PC-3 (cell line): ENCODE measurements around the gene NME4. TPM values are rescaled to one million over a fixed set of nuclear protein-coding genes. Genes with fewer than 3 reads are reported as not detected.

ENCODE experiments used
- ATAC-seq: fragments of 200-7000 bp; cut with Tn5 transposase; 2 replicates; pipeline ENCODE4 v1.9.1; 2020; ENCODE audit warnings: mild to moderate bottlenecking, moderate library complexity
- BruUV-seq: library from RNA; stranded (reverse); fragments of 400-500 nt; replicated peaks from 2 replicates; lab custom pipeline; 2021; lab: Mats Ljungman, UMichigan
- CTCF ChIA-PET: fragments of 300-600 bp; sonication (Branson Sonifier 250); formaldehyde crosslinking; loops from one replicate; lab custom pipeline; 2022; ENCODE audit warnings: antibody characterized with exemption; lab: Charles Lee
- POLR2A ChIA-PET: fragments of 300-600 bp; sonication (Branson Sonifier 250); formaldehyde crosslinking; loops from one replicate; lab custom pipeline; 2022; ENCODE audit warnings: antibody characterized with exemption; ENCODE audit not compliant: unreplicated experiment; lab: Charles Lee
- DNase-seq: peaks from one replicate; pipeline ENCODE4 v3.0.0-alpha.2; 2015
- H2AFZ ChIP-seq: fragments of 300-600 bp; sonication (generic); 2 replicates; pipeline ENCODE4 v1.6.0; 2016; ENCODE audit warnings: antibody characterized with exemption, low read length
- H3F3A ChIP-seq: fragments of 300-600 bp; sonication (generic); one replicate; pipeline ENCODE4 v1.6.0; 2017; ENCODE audit warnings: antibody characterized with exemption, low read length, control low read depth, mild to moderate bottlenecking; ENCODE audit not compliant: unreplicated experiment
- H3K27ac ChIP-seq: fragments of 300-600 bp; sonication (generic); 2 replicates; pipeline ENCODE4 v1.5.1; 2016; ENCODE audit warnings: mild to moderate bottlenecking, low read length
- H3K27me3 ChIP-seq: fragments of 300-600 bp; sonication (generic); 2 replicates; pipeline ENCODE4 v1.6.1; 2016; ENCODE audit warnings: low read length, mixed read lengths
- H3K36me3 ChIP-seq: fragments of 300-600 bp; sonication (generic); 2 replicates; pipeline ENCODE4 v1.6.1; 2016; ENCODE audit warnings: low read depth, mixed run types, low read length, mixed read lengths
- H3K4me1 ChIP-seq: fragments of 300-600 bp; sonication (generic); 2 replicates; pipeline ENCODE4 v1.5.1; 2016; ENCODE audit warnings: low read length; ENCODE audit not compliant: insufficient read depth
- H3K4me2 ChIP-seq: fragments of 300-600 bp; sonication (generic); 2 replicates; pipeline ENCODE4 v1.6.0; 2016; ENCODE audit warnings: low read length
- H3K4me3 ChIP-seq: fragments of 300-600 bp; sonication (generic); 2 replicates; pipeline ENCODE4 v1.5.1; 2016; ENCODE audit warnings: mild to moderate bottlenecking, low read length, mixed read lengths
- H3K79me2 ChIP-seq: fragments of 300-600 bp; sonication (generic); 2 replicates; pipeline ENCODE4 v1.6.1; 2017; ENCODE audit warnings: low read length, mixed read lengths
- H3K9ac ChIP-seq: fragments of 300-600 bp; sonication (generic); 2 replicates; pipeline ENCODE4 v1.6.0; 2016; ENCODE audit warnings: mild to moderate bottlenecking, low read length
- H3K9me2 ChIP-seq: fragments of 300-600 bp; sonication (generic); replicated peaks from 2 replicates; pipeline ENCODE4 v1.6.1; 2016; ENCODE audit warnings: mixed run types, low read length, mixed read lengths
- H3K9me3 ChIP-seq: fragments of 300-600 bp; sonication (generic); 2 replicates; pipeline ENCODE4 v1.6.1; 2016; ENCODE audit warnings: low read length, mixed read lengths
- H4K20me1 ChIP-seq: fragments of 300-600 bp; sonication (generic); 2 replicates; pipeline ENCODE4 v1.6.1; 2016; ENCODE audit warnings: low read length, mixed read lengths
- EZH2 ChIP-seq: fragments of 300-600 bp; sonication (generic); IDR thresholded peaks from one replicate; pipeline ENCODE4 v1.6.1; 2017; ENCODE audit warnings: antibody characterized with exemption, mild to moderate bottlenecking, low read length; ENCODE audit not compliant: unreplicated experiment
- EZH2phosphoT487 ChIP-seq: fragments of 300-600 bp; sonication (generic); IDR thresholded peaks from 2 replicates; pipeline ENCODE4 v1.6.1; 2018; ENCODE audit warnings: mild to moderate bottlenecking, antibody characterized with exemption, low read length, borderline replicate concordance
- intact Hi-C: fragments of 100-400 bp; cut with micrococcal nuclease; formaldehyde crosslinking; loops from 2 replicates; pipeline ENCODE4 v1.9.0; 2023
- total RNA-seq: library from RNA; depleted of rRNA; stranded (reverse); fragments of >200 nt; gene quantifications from 2 replicates; pipeline ENCODE4 v1.2.3, GENCODE V29; 2014
- TF ChIP-seq, protein P1 (sequence below): fragments of 300-600 bp; sonication (generic); conservative IDR thresholded peaks from 2 replicates; pipeline ENCODE4 v1.5.1; 2017; ENCODE audit warnings: antibody characterized with exemption, low read depth, mild to moderate bottlenecking, low read length

NME4 gene
- total RNA-seq, 1 experiment from 2014 or later: 182 TPM

DNA sequence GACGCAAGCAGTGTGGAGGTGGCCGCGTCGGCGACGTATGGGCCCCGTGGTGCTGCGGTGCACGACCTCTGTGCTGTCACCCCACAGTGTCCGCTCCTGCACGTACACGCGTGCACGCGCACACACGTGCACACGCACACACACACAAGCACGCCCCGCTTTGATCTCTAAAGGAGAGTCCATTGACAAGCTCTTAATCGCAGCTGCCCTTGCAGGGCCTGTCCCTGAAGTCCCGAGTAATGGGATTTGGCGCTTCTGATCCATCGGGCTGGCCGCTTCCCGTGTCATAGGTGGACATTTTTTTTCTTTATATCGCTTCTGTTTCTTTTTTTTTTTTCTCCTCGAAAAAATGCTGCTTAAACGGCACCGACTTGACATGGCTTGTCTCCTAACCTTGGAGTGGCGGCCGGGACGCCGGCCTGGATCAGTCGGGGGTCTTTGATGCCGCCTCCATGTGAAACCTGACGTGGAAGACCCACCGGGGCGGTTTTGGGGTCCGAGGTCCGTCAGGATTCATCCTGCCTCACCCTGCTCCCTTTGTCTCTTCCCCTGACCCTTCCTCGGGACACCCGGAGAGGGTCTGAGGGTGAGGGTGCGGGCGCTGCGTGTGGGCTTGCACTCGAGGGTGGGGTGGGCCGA lies 36.2 kb upstream of the NME4 start:
- no peak overlapping the region for H3K9ac ChIP-seq
- no peaks in the 10 kb centered on the region for H3K27me3 ChIP-seq

DNA sequence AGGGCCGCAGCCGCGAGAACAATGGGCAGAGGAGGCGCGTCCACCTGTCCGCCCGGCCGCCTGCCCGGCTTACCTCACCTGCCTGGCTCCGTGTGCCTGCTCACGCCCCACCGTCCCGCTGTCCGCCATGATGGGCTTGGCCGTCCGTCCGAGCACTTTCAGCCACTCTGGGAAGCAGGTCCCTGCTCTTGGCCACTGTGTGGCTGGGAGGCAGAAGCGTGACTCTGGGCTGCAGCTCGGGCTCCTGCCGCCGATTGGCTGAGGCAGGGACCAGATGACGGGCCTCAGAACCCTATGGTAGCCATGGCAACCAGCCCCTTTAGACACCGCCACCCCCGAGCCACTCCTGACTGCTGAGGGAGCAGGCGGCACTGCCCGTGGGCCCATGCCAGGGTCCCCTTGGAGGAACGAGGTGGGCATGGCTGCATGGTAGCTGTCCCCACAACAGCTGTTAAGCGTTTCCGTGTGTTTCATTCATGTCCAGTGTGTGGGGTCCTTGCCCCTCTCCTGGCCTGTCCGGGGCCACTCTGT lies 35.6 kb upstream of the NME4 start:
- H3K4me3 ChIP-seq: no peak overlapping the region
- H3K27me3 ChIP-seq: no peaks in the 10 kb centered on the region
- peaks cover 2% of the 10 kb centered on the region; the same call in 1 of the 2 replicates for H3K4me1 ChIP-seq
- intact Hi-C loops: no loop called here
- H3K9me2 ChIP-seq: no peaks in the 10 kb centered on the region
- H3K9ac ChIP-seq: no peak overlapping the region
- no peaks in the 10 kb centered on the region for H3F3A ChIP-seq
- H4K20me1 ChIP-seq: no peaks in the 10 kb centered on the region
- POLR2A ChIA-PET: no interaction called here
- DNase-seq: no peak
- H3K27ac ChIP-seq: no peak overlapping the region
- H3K4me2 ChIP-seq: no peak overlapping the region
- TF ChIP-seq EZH2 (no peak), EZH2phosphoT487 (no peak)
- TF ChIP-seq, protein P1, sequence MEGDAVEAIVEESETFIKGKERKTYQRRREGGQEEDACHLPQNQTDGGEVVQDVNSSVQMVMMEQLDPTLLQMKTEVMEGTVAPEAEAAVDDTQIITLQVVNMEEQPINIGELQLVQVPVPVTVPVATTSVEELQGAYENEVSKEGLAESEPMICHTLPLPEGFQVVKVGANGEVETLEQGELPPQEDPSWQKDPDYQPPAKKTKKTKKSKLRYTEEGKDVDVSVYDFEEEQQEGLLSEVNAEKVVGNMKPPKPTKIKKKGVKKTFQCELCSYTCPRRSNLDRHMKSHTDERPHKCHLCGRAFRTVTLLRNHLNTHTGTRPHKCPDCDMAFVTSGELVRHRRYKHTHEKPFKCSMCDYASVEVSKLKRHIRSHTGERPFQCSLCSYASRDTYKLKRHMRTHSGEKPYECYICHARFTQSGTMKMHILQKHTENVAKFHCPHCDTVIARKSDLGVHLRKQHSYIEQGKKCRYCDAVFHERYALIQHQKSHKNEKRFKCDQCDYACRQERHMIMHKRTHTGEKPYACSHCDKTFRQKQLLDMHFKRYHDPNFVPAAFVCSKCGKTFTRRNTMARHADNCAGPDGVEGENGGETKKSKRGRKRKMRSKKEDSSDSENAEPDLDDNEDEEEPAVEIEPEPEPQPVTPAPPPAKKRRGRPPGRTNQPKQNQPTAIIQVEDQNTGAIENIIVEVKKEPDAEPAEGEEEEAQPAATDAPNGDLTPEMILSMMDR: no peak
- H3K79me2 ChIP-seq: no peaks in the 10 kb centered on the region
- CTCF ChIA-PET: interaction anchor here (0.6 to 1.3 kb wide), 3 partner anchors 9 to 254 kb away, joined by 3 to 4 read pairs (median 3); partner anchors contain the start of genes AXIN1 and MRPL28
- no peaks in the 10 kb centered on the region for H3K36me3 ChIP-seq
- ATAC-seq: no peak
- H2AFZ ChIP-seq: no peak overlapping the region
- BruUV-seq: no TSS peak
- H3K9me3 ChIP-seq: no peaks in the 10 kb centered on the region

More for the DNA sequence above, 36.2 kb upstream of the NME4 start:
- Histone ChIP-seq H3K9me3 (no peaks in the 10 kb centered on the region), H3K27ac (no peak overlapping the region), H2AFZ (no peak overlapping the region), H4K20me1 (no peaks in the 10 kb centered on the region), H3F3A (no peaks in the 10 kb centered on the region), H3K9me2 (no peaks in the 10 kb centered on the region), H3K36me3 (no peaks in the 10 kb centered on the region), H3K4me2 (no peak overlapping the region), H3K4me3 (no peak overlapping the region), H3K79me2 (no peaks in the 10 kb centered on the region), H3K4me1 (peaks cover 2% of the 10 kb centered on the region; the same call in 1 of the 2 replicates)
- ATAC-seq: no peak
- TF ChIP-seq EZH2 (no peak), EZH2phosphoT487 (no peak)
- TF ChIP-seq, protein P1: no peak
- ChIA-PET CTCF (interaction anchor here (0.6 kb wide), 1 partner anchor 8 kb away, joined by 4 read pairs; the partner anchor contains the start of gene AXIN1), POLR2A (no interaction called here)
- intact Hi-C loops: no loop called here
- DNase-seq: no peak
- BruUV-seq: no TSS peak
